Ishikawa (cell line): Measurements from ENCODE around the gene CDKN1A.

ENCODE experiments used
- CEBPB ChIP-seq: IDR thresholded peaks from 2 replicates; pipeline ENCODE4 v1.6.1; 2012
- CREB1 ChIP-seq: IDR thresholded peaks from 2 replicates; pipeline ENCODE4 v1.6.1; 2012; ENCODE audit warnings: low read depth
- EGR1 ChIP-seq: IDR thresholded peaks from 2 replicates; pipeline ENCODE4 v1.6.1; 2012
- EP300 ChIP-seq: IDR thresholded peaks from 2 replicates; pipeline ENCODE4 v1.6.1; 2012; ENCODE audit warnings: borderline replicate concordance
- FOXM1 ChIP-seq: IDR thresholded peaks from 2 replicates; pipeline ENCODE4 v1.6.1; 2012; ENCODE audit warnings: low read depth, borderline replicate concordance
- MAX ChIP-seq: IDR thresholded peaks from 2 replicates; pipeline ENCODE4 v1.6.1; 2012
- NFIC ChIP-seq: IDR thresholded peaks from 2 replicates; pipeline ENCODE4 v1.6.1; 2012
- RAD21 ChIP-seq: IDR thresholded peaks from 2 replicates; pipeline ENCODE4 v1.6.1; 2012; ENCODE audit warnings: low read depth
- REST ChIP-seq: IDR thresholded peaks from 2 replicates; pipeline ENCODE4 v1.6.1; 2012; ENCODE audit warnings: low read depth, mild to moderate bottlenecking
- TAF1 ChIP-seq: IDR thresholded peaks from 2 replicates; pipeline ENCODE4 v1.6.1; 2012; ENCODE audit warnings: low read depth, mild to moderate bottlenecking
- TCF12 ChIP-seq: IDR thresholded peaks from 2 replicates; pipeline ENCODE4 v1.6.1; 2012; ENCODE audit warnings: low read depth
- TEAD4 ChIP-seq: IDR thresholded peaks from 2 replicates; pipeline ENCODE4 v1.6.1; 2012
- USF1 ChIP-seq: IDR thresholded peaks from 2 replicates; pipeline ENCODE4 v1.6.1; 2012
- YY1 ChIP-seq: IDR thresholded peaks from 2 replicates; pipeline ENCODE4 v1.6.1; 2012; ENCODE audit warnings: low read depth
- ZBTB7A ChIP-seq: IDR thresholded peaks from 2 replicates; pipeline ENCODE4 v1.6.1; 2012; ENCODE audit warnings: low read depth

The CDKN1A gene

DNA sequence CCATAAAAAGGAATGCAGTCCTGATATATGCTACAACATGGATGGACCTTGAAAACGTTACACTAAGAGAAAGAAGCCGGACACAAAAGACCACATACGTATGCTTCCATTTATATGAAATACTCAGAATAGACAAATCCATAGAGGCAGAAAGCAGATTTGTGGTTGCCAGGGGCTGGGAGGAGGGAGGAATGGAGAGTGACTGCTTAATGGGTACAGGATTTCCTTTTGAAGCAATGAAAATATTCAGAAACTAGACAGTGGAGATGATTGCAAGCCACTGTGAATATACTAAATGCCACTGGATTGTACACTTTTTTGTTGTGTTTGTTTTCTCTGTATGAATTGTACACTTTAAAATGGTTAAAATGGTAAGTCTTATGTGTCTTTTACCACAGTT is 29.4 kb upstream of the CDKN1A start:
- TF ChIP-seq REST = no peak
- no peak for TF ChIP-seq CREB1
- no peak for TF ChIP-seq EGR1
- no peak for TF ChIP-seq CEBPB
- no peak for TF ChIP-seq FOXM1
- TF ChIP-seq RAD21 = no peak
- no peak for TF ChIP-seq ZBTB7A
- no peak for TF ChIP-seq YY1
- TF ChIP-seq TAF1 = no peak
- no peak for TF ChIP-seq TEAD4
- no peak for TF ChIP-seq NFIC
- no peak for TF ChIP-seq TCF12
- TF ChIP-seq EP300 = no peak

GRCh38 chr6:36649701-36650484 is 28.6 kb upstream of the CDKN1A start:
- TF ChIP-seq FOXM1 (no peak), USF1 (no peak), YY1 (no peak), TCF12 (no peak)

GRCh38 chr6:36650848-36651478 is 27.6 kb upstream of the CDKN1A start:
- TF ChIP-seq CEBPB (no peak), RAD21 (no peak), MAX (no peak), TEAD4 (no peak), EGR1 (no peak), REST (no peak), USF1 (no peak), TAF1 (no peak), NFIC (no peak), FOXM1 (no peak), CREB1 (no peak), EP300 (no peak), ZBTB7A (no peak), TCF12 (no peak), YY1 (no peak)

DNA sequence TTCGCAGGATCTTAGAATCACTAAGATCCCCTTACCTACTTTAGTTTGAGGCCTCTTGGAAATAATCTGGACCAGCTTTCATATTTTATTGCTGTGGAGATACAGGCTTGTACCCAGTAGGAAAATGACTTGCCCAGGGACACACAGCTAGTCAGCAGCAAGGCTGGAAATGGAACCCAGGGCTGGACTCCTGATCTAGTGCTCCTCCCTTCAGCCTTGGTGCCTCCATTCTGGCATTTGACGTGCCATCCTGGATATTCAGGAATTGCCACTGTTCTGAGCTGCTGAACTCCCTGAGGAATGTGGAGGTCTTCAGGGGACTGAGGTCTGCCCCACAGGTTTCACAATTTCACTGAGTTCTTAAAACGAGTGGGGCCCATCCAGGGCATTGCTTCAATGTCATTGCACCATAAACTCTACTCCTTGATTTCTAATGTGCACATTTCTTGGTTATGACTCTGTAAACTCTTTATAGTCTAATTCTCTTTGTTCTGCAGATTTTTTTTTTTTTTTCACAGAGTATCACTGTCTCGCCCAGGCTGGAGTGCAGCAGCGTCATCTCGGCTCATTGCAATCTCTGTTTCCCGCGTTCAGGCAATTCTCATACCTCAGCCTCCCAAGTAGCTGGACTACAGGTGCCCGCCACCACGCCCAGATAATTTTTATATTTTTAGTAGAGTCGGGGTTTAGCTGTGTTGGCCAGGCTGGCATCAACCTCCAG is 26.7 kb upstream of the CDKN1A start:
- TF ChIP-seq EP300 (no peak), FOXM1 (no peak), TCF12 (no peak), RAD21 (no peak), CREB1 (no peak), NFIC (no peak), TAF1 (no peak), EGR1 (no peak), USF1 (no peak), MAX (no peak), YY1 (no peak), TEAD4 (no peak), REST (no peak), ZBTB7A (no peak), CEBPB (no peak)
